Suppressor macrophage treated with lipopolysaccharide for 1 hour (primary cell): ENCODE data around the gene CCDC152.
A peak's percentile ranks its signal among the peaks of the same experiment; 100 is the strongest.
"Not testable (repeated sequence)": the region's sequence is repeated elsewhere in the genome, so short reads cannot be mapped to it uniquely, and the experiment has no call there.

Source experiments
- DNase-seq, 3 donors: peaks; one replicate each; pipeline ENCODE4 v3.0.0-alpha.2; 2020 to 2022

The CCDC152 gene, protein sequence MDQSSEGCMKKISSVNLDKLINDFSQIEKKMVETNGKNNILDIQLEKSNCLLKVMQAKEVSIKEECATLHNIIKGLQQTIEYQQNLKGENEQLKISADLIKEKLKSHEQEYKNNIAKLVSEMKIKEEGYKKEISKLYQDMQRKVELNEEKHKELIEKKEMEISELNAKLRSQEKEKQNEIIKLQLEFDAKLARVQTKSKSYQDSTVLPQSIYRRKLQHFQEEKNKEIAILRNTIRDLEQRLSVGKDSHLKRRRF

DNA sequence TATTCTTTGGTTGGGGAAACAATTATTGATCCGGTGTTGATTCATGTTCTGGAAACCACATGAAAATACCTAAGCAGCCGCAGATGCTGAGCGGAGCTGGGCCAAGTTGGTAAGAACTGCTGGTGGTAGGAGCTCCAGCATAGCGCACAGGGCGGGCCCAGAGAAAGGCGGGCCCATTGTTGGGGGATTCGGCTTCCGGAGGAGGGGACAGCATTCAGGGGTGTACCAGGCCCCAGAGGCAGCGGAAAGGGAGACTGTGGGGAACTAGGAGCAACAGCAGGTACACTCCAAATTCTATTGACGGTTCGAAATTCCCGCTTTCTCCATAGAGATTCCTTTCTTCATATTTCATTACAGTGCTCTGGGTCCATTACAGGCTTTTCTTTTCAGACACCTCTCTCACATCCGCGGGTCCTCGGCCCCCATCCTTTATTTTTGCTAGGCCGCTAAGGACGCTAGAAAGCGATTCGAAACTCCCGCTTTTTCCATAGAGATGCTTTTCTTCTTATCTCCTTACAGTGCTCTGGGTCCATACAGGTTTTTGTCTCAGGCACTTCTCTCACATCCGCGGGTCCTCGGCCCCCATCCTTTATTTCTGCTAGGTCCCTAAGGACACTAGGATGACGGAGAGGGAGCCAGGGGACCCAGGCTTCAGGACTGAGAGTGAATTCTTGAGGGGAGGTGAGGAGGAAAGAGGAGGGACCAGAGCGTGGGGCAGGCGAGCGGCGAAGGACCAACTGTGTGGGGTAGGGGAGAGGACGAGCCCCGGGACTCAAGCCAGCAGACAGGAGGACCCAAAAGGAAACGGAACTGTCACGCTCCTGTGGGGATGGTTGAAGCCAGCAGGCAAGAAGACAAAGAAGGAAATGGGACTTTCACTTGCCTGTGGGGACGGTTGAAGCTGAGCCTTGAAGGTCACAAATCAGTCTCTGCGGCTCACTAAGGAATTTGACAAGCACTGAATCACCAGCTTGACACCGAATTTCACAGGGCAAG is at the start of gene CCDC152:
CCDC152 (plus strand) TSS at position 213 of the 996 bp plus-strand sequence. CDS start 2,304 bp downstream, outside the sequence.
- peak; percentile 39 to 47 (median 42) for DNase-seq

DNA sequence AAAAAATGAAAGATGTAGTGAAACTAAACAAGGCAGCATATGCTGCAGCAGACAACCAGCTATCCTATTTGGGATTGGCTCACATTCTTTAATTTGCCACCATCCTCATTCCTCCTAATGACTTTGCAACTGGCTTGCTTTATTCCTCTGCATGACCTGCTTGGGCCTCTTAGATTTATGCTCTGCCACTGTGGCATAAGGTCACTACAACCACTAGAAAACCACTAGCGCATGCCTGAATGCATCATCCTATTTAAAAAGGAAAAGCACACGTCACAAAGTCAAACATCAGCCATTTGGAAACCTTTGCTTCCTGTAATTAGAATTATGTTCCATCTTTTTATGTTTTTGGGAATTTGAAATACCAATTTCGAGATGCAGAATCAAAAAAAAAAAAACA is 40.8 kb upstream of the CCDC152 start:
- peak in 2 of 3 donors; percentile 33 to 38 for DNase-seq

DNA sequence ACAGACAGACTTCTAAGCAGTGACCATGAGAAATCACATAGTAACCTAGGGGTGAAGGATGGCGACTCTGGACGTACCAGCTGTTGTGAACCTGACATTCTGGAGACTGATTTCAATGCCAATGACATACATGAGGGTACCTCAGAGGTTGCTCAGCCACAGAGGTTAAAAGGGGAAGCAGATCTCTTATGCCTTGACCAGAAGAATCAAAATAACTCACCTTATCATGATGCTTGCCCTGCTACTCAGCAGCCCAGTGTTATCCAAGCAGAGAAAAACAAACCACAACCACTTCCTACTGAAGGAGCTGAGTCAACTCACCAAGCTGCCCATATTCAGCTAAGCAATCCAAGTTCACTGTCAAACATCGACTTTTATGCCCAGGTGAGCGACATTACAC is 38.0 kb upstream of the CCDC152 start:
- no peak for DNase-seq

DNA sequence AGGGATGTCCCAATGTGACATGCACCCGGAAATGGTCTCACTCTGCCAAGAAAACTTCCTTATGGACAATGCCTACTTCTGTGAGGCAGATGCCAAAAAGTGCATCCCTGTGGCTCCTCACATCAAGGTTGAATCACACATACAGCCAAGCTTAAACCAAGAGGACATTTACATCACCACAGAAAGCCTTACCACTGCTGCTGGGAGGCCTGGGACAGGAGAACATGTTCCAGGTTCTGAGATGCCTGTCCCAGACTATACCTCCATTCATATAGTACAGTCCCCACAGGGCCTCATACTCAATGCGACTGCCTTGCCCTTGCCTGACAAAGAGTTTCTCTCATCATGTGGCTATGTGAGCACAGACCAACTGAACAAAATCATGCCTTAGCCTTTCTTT is 37.6 kb upstream of the CCDC152 start:
- DNase-seq = no peak

DNA sequence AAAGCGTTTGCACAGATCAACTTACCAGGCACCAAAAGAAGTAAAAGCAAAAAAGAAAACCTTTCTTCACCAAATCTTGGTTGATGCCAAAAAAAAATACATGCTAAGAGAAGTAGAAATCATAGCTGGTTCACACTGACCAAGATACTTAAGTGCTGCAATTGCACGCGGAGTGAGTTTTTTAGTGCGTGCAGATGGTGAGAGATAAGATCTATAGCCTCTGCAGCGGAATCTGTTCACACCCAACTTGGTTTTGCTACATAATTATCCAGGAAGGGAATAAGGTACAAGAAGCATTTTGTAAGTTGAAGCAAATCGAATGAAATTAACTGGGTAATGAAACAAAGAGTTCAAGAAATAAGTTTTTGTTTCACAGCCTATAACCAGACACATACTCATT is 36.4 kb upstream of the CCDC152 start:
- no peak for DNase-seq

DNA sequence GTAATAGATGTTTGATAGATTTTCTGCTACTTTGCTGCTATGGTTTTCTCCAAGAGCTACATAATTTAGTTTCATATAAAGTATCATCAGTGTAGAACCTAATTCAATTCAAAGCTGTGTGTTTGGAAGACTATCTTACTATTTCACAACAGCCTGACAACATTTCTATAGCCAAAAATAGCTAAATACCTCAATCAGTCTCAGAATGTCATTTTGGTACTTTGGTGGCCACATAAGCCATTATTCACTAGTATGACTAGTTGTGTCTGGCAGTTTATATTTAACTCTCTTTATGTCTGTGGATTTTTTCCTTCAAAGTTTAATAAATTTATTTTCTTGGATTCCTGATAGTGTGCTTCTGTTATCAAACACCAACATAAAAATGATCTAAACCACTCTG is 35.1 kb upstream of the CCDC152 start:
- peak in 1 of 3 donors; percentile 21 for DNase-seq

DNA sequence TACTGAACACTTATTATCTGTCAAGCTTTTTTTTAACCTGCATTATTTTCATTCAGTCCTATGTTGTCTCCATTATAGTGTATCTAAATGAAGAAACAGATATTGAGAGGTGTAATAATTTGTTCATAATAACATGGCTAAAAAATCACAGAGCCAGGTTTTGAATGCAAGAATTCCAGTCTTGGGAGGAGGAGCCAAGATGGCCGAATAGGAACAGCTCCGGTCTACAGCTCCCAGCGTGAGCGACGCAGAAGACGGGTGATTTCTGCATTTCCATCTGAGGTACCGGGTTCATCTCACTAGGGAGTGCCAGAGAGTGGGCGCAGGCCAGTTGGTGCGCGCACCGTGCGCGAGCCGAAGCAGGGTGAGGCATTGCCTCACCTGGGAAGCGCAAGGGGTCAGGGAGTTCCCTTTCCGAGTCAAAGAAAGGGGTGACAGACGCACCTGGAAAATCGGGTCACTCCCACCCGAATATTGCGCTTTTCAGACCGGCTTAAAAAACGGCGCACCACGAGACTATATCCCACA is 22.0 kb upstream of the CCDC152 start:
- not testable (repeated sequence) for DNase-seq

DNA sequence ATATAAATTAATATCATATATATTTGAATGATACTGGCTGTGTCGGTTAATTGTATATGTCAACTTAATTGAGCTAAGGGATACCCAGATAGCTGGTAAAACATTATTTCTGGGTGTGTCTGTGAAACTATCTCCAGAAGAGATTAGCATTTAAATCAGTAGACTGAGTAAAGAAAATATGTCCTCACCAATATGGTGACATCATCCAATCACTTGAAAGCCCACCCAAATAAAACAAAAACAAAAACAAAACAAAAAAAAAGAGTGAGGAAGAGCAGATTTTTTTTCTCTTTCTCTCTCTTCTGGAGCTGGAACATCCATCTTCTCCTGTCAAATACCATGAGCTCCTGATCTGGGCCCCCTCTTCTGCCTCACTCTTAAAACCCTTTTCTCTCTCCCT is 15.7 kb upstream of the CCDC152 start:
- DNase-seq = no peak

DNA sequence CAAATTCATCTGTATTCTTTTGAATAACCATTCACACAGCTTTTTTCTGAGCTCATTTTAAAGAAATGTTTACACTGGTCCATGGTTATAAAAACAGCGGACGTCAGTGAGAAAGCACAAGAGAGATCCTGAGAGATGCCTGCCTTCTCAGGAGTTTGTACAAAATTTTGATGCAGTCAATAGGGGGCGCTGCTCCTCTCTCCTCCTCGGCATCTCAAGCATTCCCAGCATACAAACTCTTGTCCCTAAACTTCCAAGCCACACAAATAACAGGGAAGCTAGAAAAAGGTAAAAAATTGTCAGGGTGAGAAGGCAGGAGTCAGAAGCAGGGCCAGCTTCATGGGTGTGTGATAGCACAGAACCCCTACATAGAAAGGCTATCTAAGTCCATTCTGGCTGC is 11.2 kb upstream of the CCDC152 start:
- peak; percentile 23 to 42 (median 23) for DNase-seq

DNA sequence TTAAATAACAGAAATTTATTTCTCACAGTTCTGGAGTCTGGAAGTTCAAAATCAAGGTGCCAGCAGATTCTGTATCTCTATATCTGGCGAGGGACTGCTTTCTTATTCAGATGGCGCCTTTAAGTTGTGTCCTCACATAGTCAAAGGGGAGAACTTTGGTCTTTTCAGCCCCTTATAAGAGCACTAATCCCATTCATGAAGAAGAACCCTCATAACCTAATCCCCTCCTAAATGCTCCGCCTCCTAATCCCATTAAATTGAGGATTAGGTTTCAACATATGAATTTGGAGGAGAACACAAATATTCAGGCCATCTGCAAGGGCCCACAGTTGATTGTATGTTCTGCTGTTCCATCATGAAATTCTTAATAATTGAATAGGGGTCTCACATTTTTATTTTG is 10.8 kb upstream of the CCDC152 start:
- DNase-seq = no peak

DNA sequence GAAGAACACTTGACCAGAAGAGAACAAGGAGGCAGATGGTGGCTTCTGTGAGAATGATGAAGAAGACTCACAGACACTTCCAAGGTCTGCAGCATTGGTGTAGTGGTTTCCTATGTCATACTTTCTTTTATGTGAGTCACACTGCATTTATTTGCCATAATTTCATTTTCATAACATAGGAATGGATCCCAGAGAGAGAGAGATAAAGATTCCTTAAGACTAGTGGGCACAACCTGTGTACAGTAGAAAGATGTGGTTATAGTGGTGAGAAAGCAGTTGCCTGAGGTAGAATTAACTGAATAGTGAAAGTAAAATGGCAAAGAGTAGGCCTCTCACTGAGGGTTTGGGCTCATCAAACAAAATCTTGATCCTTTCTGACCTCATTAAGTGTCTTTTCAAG is 7.6 kb upstream of the CCDC152 start:
- DNase-seq = no peak

DNA sequence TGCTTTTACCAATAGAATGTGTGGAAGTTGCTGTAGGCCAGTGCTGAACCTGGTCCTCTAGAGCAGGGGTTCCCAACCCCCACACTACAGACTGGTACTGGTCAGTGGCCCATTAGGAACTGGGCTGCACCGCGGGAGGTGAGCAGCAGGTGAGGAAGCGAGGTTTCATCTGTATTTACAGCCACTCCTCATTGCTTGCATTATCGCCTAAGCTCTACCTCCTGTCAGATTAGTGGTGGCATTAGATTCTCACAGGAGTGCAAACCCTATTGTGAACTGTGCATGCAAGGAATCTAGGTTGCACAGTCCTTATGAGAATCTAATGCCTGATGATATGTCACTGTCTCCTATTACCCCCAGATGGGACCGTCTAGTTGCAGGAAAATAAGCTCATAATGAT is 6.1 kb upstream of the CCDC152 start:
- no peak for DNase-seq

DNA sequence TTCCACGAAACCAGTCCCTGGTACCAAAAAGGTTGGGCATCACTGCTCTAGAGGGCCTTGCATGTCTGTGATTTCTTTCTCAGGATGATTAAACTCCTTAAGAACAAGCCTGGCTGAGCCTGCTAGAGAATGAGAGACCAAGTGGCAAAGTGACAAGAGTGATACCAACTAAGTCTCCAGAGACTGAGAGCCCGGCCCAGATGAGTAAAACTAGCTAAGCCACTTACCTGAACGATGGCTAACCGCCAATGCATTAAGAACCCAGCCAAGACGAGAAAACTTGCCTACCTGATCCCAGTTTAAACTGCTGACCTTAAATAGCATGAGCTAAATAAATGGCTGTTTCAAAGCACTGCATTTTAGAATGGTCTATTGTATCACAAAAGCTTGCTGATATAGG is 5.6 kb upstream of the CCDC152 start:
- no peak for DNase-seq

DNA sequence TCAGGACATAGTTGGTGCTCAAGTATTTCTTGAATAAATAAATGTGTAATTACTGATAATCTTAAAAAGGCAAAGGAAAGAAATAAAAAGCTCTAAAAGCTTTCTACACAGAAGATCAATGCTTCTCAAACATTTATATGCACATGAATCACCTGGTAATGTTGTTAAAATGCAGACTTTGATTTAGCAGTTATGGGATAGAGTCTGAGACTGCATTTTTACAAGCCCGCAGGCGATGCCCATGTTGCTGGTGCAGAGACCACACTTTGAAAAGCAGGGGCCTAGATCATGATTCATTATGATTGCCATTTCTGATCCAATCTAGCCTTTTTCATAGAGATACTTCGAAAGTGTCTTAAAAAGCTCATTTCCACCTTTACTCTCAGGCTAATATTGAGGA is 3.5 kb upstream of the CCDC152 start:
- no peak for DNase-seq

DNA sequence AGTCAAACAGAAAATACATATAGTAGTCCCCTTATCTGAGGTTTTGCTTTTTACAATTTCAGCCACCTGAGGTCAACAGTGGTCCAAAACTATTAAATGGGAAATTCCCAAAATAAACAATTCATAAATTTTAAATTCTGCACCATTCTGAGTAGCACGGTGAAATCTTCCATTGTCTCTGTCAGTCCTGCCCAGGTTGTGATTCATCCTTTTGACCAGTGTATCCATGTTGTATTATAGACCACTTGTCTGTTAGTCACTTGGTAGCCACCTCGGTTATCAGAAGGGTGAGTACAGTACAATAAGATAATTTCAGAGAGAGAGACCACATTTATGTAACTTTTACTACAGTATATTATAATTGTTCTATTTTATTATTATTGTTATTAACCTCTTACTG is 2.8 kb downstream of the CCDC152 start:
- peak in 1 of 3 donors; percentile 24 for DNase-seq

DNA sequence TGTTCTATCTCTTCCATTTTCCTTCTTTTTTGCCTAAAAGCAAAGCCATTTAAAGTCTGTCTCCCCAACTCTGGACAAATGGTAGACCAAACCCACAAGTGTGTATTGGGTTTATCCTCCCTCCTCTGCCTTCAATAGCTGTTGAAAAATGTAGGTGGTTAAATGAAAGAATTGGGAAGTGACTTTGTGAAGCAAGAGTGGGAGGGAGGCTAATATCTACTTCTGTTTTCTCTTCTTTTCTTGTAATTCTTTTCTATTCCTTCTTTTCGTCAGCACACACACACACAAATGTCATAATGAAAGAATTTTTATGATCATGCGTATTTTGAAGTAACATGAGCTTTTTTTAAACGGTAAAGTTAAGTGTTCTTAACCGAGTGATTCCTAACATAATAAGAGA is 3.8 kb downstream of the CCDC152 start:
- DNase-seq = peak; percentile 17 to 30 (median 25)

DNA sequence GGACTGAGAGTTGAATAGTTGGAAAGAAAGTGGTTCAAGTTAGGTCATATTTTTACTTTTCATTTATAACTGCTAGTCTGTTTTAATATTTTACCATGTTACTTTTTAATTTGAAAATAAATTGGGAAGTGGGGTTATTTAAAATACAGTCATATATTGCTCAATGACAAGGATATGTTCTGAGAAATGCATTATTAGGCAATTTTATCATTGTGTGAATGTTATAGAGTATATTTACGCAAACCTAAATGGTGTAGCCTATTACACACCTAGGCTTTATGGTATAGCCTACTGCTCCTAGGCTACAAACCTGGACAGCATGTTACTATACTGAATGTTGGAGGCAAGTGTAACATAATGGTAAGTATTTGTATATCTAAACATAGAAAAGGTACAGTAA is 5.2 kb downstream of the CCDC152 start:
- peak in 2 of 3 donors; percentile 24 to 27 for DNase-seq

DNA sequence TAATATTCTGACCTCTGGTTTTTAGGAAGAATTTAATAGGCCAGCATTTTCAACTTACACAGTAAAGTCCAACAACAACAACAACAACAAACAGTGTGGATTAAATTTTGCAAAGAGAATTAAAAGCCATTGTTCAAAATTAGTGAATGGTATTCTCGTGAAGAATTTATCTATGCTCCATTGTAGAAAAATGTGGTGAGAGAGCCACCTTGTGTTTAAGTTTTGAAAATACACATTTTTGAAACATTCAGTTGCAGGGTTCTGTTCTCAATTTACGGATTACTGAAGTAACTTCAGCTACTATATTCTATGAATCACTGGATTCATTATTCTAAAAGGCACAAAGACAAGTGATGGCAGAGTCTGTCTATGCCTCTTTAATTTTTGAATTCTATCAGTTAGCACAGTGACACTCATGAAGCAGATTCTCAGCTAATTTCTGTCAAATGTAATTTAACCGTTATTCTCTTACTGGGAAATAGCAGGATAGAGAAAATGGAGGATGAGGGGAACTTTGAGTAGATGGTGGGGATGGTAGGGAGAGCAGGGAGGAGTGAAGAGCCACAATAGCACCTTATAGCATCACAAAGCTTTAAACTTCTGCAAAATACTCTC is 11.0 kb downstream of the CCDC152 start:
- DNase-seq = peak; percentile 39 to 71 (median 67)

DNA sequence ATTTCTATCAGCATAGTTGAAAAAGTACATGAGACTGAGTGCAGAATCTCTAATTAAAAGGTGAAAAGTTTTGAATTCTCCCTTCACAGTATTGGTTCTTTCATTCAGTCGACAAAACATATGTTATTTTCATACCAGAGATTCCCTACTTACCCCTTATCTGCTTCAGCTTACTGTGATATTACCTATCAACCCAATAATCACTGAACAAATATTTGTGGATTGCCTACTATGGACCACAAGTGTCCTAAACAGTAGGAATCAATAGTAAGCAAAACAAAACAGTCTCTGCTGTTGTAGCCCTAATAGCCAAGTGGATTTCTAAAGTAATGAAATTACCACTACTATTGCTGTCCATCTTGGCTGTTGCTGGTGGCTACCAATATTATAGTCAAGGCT is 11.5 kb downstream of the CCDC152 start:
- DNase-seq = no peak

DNA sequence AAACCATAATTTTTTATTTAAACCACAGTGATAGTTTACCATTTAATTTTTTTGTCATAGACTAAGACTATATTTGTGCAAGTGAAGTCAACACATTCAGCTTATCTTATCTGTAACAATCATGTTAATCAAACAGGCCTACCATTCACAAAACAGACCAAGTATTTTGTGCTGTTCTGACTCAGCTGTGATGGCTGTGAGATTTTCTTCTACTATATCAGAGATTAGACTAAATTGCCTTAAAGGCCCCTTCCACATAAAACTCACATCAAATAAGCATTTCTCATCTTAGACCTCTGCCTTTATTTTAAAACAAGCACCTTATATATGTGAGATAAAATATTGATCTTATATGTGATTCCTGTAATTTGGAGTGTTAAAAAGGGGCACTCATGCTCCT is 13.4 kb downstream of the CCDC152 start:
- no peak for DNase-seq

DNA sequence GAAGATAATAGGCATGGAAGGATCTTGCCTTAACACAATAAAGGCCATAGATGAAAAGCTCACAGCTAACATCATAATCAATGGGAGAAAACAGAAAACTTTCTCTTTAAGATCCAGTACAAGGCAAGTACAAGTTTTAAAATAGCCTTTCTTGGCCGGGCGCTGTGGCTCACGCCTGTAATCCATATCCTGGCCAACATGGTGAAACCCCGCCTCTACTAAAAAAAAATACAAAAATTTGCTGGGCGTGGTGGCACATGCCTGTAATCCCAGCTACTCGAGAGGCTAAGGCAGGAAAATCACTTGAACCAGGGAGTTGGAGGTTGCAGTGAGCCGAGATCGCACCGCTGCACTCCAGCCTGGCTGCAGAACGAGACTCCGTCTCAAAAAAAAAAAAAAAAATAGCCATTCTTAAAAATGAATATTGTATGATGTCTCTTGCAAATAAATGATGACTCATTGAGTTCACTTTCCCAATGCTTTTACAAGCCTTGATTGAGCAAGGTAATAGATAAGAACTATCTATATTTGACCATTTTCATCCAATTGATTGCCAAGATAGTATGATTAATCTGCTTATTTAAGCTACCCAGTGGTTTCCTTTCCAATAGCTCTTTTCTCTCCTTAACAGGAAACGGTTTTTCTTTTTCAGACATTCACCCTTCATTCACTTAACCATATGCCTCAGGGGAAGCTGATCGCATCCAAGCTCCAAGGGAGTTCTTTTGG is 15.8 kb downstream of the CCDC152 start:
- DNase-seq = no peak

DNA sequence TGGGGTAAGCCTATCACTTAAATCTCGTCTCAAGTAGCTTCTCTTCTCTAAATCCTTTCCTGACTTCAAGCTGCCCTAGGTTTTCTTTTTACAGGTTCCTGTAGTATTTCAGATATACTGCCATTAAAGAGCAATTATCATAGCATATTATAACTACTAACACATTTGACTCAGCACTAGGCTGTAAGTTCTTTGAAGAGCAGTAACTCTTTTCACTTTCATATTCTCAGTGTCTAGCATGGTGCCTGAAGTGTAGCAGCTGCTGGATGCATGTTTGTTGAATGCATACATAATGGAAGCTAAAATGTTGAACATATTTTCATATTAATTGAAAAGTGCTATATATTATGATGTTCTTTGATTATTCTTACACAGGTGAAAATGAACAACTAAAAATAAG is 22.5 kb downstream of the CCDC152 start:
- DNase-seq = no peak

DNA sequence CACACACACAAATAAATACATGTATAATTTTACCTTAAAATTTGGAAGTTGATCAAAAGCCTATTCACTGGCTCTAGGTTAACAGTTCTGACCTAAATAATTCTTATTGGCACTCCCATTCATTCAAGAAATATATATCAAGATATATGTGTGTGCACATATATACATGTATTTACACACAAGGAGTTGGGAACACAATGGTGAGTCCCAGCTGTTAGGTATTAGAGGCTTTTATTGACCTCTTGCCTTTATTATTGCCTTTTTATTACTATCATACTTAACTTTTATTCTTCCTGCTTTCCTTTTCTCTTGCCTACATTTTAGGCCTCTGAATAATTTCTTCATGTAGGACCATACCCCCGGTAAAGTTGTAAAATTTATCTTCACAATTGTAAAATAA is 25.0 kb downstream of the CCDC152 start:
- DNase-seq = no peak
